GM23338 (cell line): ENCODE measurements around the gene SPATA20.

Experiments used
- CREB1 ChIP-seq: fragments of 250-450 bp; sonication (Bioruptor Pico); IDR thresholded peaks from 2 replicates; pipeline ENCODE4 v1.5.0; 2020; ENCODE audit warnings: low read depth, mild to moderate bottlenecking, moderate library complexity
- CTCF ChIP-seq, 2 experiments: fragments of 200-600 bp in 1 of 2; sonication (generic) in 1 of 2; conservative IDR thresholded peaks; 2 replicates each; pipeline versions ENCODE4 v1.5.1 to v1.6.1; 2016 to 2017; ENCODE audit warnings: antibody characterized with exemption in 2 of 2, low read depth in 2 of 2, mild to moderate bottlenecking in 2 of 2, moderate library complexity in 1 of 2
- EZH2 ChIP-seq: fragments of 200-600 bp; sonication (generic); IDR thresholded peaks from one replicate; pipeline ENCODE4 v1.8.0; 2017; ENCODE audit warnings: antibody characterized with exemption, mild to moderate bottlenecking, low read depth; ENCODE audit not compliant: unreplicated experiment
- JUNB ChIP-seq: IDR thresholded peaks from one replicate; pipeline ENCODE4 v1.6.1; 2016; ENCODE audit warnings: antibody characterized with exemption; ENCODE audit not compliant: unreplicated experiment
- POLR2AphosphoS5 ChIP-seq: IDR thresholded peaks from 2 replicates; pipeline ENCODE4 v1.6.1; 2016; ENCODE audit warnings: antibody characterized with exemption, low read depth
- STAT1 ChIP-seq: IDR thresholded peaks from one replicate; pipeline ENCODE4 v1.6.1; 2016; ENCODE audit warnings: antibody characterized with exemption; ENCODE audit not compliant: unreplicated experiment
- ZNF114 ChIP-seq: fragments of 250-450 bp; sonication (Bioruptor Pico); IDR thresholded peaks from 2 replicates; pipeline ENCODE4 v1.5.0; 2020; ENCODE audit warnings: mild to moderate bottlenecking, moderate library complexity
- ZNF331 ChIP-seq: fragments of 250-450 bp; sonication (Bioruptor Pico); IDR thresholded peaks from 2 replicates; pipeline ENCODE4 v1.5.0; 2020; ENCODE audit warnings: low read depth, mild to moderate bottlenecking, moderate library complexity
- TF ChIP-seq, protein P1 (sequence below): IDR thresholded peaks from one replicate; pipeline ENCODE4 v1.6.1; 2018; ENCODE audit warnings: antibody characterized with exemption; ENCODE audit not compliant: unreplicated experiment
- TF ChIP-seq, protein P2 (sequence below): IDR thresholded peaks from 2 replicates; pipeline ENCODE4 v1.6.1; 2016; ENCODE audit warnings: antibody characterized with exemption

DNA sequence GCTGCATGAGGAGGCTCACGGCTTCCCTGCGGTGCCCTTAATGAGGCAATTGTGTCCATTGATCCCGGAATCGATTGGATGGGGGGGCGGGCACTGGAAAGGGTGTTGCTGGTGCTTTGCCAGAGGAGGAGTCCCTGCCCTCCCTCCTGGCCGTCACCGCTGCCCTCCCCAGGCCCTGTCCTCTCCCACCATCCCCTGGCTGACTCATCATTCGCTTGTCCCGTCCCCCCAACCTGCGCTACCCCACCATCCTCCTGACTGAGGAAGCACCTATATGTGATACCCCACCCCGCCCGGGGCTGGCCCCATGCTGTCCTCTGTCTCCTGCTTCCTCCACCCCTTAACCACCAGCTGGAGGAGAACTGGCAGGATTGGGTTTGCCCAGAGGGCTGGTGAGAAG, 34.3 kb downstream of the SPATA20 start:
- TF ChIP-seq CTCF (conservative IDR thresholded peaks at IDR 0.05; ENCODE audit: low read depth in 2 of 2): no peak
- TF ChIP-seq POLR2AphosphoS5: no peak
- no peak for TF ChIP-seq ZNF331 (CRISPR knock-in tag)
- TF ChIP-seq CREB1 (CRISPR knock-in tag): no peak
- TF ChIP-seq EZH2: no peak
- no peak for TF ChIP-seq JUNB
- TF ChIP-seq STAT1: no peak
- TF ChIP-seq, protein P1, sequence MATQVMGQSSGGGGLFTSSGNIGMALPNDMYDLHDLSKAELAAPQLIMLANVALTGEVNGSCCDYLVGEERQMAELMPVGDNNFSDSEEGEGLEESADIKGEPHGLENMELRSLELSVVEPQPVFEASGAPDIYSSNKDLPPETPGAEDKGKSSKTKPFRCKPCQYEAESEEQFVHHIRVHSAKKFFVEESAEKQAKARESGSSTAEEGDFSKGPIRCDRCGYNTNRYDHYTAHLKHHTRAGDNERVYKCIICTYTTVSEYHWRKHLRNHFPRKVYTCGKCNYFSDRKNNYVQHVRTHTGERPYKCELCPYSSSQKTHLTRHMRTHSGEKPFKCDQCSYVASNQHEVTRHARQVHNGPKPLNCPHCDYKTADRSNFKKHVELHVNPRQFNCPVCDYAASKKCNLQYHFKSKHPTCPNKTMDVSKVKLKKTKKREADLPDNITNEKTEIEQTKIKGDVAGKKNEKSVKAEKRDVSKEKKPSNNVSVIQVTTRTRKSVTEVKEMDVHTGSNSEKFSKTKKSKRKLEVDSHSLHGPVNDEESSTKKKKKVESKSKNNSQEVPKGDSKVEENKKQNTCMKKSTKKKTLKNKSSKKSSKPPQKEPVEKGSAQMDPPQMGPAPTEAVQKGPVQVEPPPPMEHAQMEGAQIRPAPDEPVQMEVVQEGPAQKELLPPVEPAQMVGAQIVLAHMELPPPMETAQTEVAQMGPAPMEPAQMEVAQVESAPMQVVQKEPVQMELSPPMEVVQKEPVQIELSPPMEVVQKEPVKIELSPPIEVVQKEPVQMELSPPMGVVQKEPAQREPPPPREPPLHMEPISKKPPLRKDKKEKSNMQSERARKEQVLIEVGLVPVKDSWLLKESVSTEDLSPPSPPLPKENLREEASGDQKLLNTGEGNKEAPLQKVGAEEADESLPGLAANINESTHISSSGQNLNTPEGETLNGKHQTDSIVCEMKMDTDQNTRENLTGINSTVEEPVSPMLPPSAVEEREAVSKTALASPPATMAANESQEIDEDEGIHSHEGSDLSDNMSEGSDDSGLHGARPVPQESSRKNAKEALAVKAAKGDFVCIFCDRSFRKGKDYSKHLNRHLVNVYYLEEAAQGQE: no peak
- TF ChIP-seq ZNF114 (CRISPR knock-in tag): no peak
- TF ChIP-seq, protein P2, sequence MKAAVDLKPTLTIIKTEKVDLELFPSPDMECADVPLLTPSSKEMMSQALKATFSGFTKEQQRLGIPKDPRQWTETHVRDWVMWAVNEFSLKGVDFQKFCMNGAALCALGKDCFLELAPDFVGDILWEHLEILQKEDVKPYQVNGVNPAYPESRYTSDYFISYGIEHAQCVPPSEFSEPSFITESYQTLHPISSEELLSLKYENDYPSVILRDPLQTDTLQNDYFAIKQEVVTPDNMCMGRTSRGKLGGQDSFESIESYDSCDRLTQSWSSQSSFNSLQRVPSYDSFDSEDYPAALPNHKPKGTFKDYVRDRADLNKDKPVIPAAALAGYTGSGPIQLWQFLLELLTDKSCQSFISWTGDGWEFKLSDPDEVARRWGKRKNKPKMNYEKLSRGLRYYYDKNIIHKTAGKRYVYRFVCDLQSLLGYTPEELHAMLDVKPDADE: no peak
